Measurements from ENCODE around the gene FAF1. TPM values are rescaled to one million over a fixed set of nuclear protein-coding genes. Genes with fewer than 3 reads are reported as not detected.

FAF1 gene
- total RNA-seq, 4 donors from 2014 or later: 32.3 to 51.4 (median 36.1) TPM

- TF ChIP-seq, protein P1, sequence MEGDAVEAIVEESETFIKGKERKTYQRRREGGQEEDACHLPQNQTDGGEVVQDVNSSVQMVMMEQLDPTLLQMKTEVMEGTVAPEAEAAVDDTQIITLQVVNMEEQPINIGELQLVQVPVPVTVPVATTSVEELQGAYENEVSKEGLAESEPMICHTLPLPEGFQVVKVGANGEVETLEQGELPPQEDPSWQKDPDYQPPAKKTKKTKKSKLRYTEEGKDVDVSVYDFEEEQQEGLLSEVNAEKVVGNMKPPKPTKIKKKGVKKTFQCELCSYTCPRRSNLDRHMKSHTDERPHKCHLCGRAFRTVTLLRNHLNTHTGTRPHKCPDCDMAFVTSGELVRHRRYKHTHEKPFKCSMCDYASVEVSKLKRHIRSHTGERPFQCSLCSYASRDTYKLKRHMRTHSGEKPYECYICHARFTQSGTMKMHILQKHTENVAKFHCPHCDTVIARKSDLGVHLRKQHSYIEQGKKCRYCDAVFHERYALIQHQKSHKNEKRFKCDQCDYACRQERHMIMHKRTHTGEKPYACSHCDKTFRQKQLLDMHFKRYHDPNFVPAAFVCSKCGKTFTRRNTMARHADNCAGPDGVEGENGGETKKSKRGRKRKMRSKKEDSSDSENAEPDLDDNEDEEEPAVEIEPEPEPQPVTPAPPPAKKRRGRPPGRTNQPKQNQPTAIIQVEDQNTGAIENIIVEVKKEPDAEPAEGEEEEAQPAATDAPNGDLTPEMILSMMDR (IDR thresholded peaks at IDR 0.05): no peak
- DNase-seq (ENCODE audit: low spot score) (no peak), ATAC-seq (ENCODE audit: low FRiP score) (no peak)
Measured at GRCh38 chr1:50422946-50423669, 537.0 kb downstream of the FAF1 start, which contains the start of gene DMRTA2. Gene DMRTA2, minus strand, starts transcription at chr1:50423443. Its CDS starts 1,907 bp downstream, at chr1:50421536.

GRCh38 chr1:50422675-50422945, 537.5 kb downstream of the FAF1 start:
- ATAC-seq (ENCODE audit: low FRiP score) (no peak), DNase-seq (ENCODE audit: low spot score) (no peak)
- TF ChIP-seq, protein P1 (IDR thresholded peaks at IDR 0.05): no peak

GRCh38 chr1:50421768-50422674, 538.0 kb downstream of the FAF1 start:
- TF ChIP-seq, protein P1 (IDR thresholded peaks at IDR 0.05): no peak
- DNase-seq (ENCODE audit: low spot score): no peak

DNA sequence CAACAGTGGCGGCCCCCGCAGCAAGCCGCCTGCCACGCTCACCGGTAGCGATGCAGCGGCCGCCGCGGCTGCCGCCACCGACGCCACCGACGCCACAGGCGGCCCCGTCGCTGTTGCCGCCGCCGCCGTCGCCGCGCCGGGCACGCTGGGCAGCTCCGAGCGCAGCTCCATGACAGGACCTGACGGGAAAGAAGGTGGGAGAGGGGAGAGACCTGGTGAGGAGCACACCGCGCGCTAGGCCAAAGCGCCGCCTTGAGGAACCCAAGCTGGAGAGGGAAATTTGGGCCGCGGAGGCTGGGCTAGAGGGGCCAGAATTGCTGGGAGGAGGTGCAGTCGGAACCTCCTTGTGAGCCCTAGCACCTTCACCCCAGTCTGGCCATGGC, 538.7 kb downstream of the FAF1 start:
- no peak for DNase-seq (ENCODE audit: low spot score)
- TF ChIP-seq, protein P1 (IDR thresholded peaks at IDR 0.05): no peak
- ATAC-seq (ENCODE audit: low FRiP score): no peak

More at GRCh38 chr1:50421768-50422674, 538.0 kb downstream of the FAF1 start:
- ATAC-seq (ENCODE audit: low FRiP score): no peak

- no peak for DNase-seq (ENCODE audit: low spot score)
- ATAC-seq (ENCODE audit: low FRiP score): no peak
- TF ChIP-seq, protein P1 (IDR thresholded peaks at IDR 0.05): no peak
Measured at GRCh38 chr1:50420689-50421365, 539.2 kb downstream of the FAF1 start.

DNA sequence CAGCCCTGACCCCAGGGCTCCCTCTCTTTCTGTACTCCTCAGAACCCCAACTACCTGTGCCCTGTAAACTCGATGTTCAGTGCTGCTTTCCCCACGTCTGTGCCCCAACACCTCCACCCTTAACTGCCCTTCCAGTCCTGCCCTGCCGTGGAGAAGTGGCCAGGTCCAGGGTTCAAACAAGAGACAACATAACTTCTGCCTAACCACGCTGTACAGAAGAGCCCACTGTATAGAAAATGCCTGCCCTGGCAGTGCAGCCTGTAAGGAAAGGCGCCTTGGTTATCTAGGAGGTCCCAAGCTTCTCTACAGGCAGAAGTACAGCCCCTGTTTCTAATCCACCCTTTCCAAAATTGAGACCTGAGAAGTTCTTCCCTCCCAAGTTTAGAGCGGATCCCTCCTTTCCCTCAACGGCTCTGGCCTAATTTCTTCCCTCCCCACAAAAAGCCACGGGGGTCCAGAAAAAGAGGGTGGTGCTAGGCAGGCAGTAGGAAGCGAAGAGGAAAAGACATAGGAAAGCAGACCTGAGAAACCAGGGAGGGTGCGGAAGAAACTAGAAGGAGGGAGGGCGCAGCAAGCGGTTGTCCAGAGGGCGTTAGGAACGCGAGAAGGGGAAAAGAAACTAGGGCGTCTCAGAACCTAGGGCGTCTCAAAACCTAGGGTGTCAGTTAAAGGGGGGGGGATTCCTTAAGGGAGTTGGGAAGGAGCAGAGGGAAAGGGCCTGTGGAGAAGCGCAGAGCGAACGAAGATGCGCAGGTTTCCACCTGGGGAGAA, 540.0 kb downstream of the FAF1 start:
- TF ChIP-seq, protein P1 (IDR thresholded peaks at IDR 0.05): no peak
- DNase-seq (ENCODE audit: low spot score) (no peak), ATAC-seq (ENCODE audit: low FRiP score) (no peak)
